Vagina (tissue), 2 donors: ENCODE results near the gene SKOR1.

ENCODE experiments used
- CTCF ChIP-seq, 3 experiments: fragments of 450-650 bp in 2 of 3; fragments of 200-600 bp in 1 of 3; sonication (generic) in 1 of 3; IDR thresholded peaks; one replicate each; pipeline ENCODE4 v1.5.1; 2017 to 2019; ENCODE audit warnings: antibody characterized with exemption in 3 of 3, mild to moderate bottlenecking in 2 of 3, moderate library complexity in 2 of 3
- POLR2A ChIP-seq, 2 donors: fragments of 450-650 bp; IDR thresholded peaks; one replicate each; pipeline ENCODE4 v1.6.1; 2017; ENCODE audit warnings: antibody characterized with exemption in 2 of 2, mild to moderate bottlenecking in 2 of 2, moderate library complexity in 2 of 2

- TF ChIP-seq CTCF (IDR thresholded peaks at IDR 0.05) (no peak), POLR2A (IDR thresholded peaks at IDR 0.05) (no peak)
These were observed 12.1 kb upstream of the SKOR1 start for GRCh38 chr15:67813104-67813634.
